CD14-positive monocyte (primary cell): Measurements from ENCODE around the gene RAE1. TPM values are rescaled to one million over a fixed set of nuclear protein-coding genes. Genes with fewer than 3 reads are reported as not detected.

Source experiments
- DNase-seq, 3 donors: peaks; one replicate each; pipeline ENCODE4 v3.0.0-alpha.2; 2011 to 2022
- H2AFZ ChIP-seq: 2 replicates; pipeline ENCODE4 v1.6.0; 2012; ENCODE audit warnings: mild to moderate bottlenecking, low read depth, low read length, inconsistent platforms; ENCODE audit not compliant: insufficient read depth, poor library complexity, severe bottlenecking
- H3K27ac ChIP-seq, 2 donors: 1 replicate in 1 of 2; 2 replicates in 1 of 2; pipeline ENCODE4 v1.5.1; 2012 to 2013; ENCODE audit warnings: low read length in 2 of 2, control low read depth in 1 of 2, inconsistent platforms in 1 of 2, low read depth in 1 of 2, mild to moderate bottlenecking in 1 of 2
- H3K27me3 ChIP-seq, 2 donors: one replicate each; pipeline versions ENCODE4 v1.6.0 to v1.6.1; 2011 to 2013; ENCODE audit warnings: low read length in 2 of 2; ENCODE audit not compliant: control insufficient read depth in 2 of 2, insufficient read depth in 2 of 2
- H3K36me3 ChIP-seq, 2 donors: replicated peaks in 1 of 2; 1 replicate in 1 of 2; 2 replicates in 1 of 2; pipeline versions ENCODE4 v1.5.1 to v1.6.1; 2012 to 2013; ENCODE audit warnings: low read length in 2 of 2, control low read depth in 1 of 2, inconsistent platforms in 1 of 2, mild to moderate bottlenecking in 1 of 2; ENCODE audit not compliant: insufficient read depth in 2 of 2, control insufficient read depth in 1 of 2
- H3K4me1 ChIP-seq, 2 donors: 1 replicate in 1 of 2; 2 replicates in 1 of 2; pipeline versions ENCODE4 v1.5.1 to v1.6.1; 2012 to 2013; ENCODE audit warnings: low read length in 2 of 2, control low read depth in 1 of 2, inconsistent platforms in 1 of 2, mild to moderate bottlenecking in 1 of 2, moderate library complexity in 1 of 2; ENCODE audit not compliant: insufficient read depth in 2 of 2, control insufficient read depth in 1 of 2
- H3K4me2 ChIP-seq: replicated peaks from 2 replicates; pipeline ENCODE3; 2012; ENCODE audit warnings: low read length, moderate library complexity, mild to moderate bottlenecking; ENCODE audit not compliant: poor library complexity, severe bottlenecking; ENCODE audit errors: extremely low read depth
- H3K4me3 ChIP-seq, 3 experiments: fragments of 200-600 bp in 1 of 3; sonication (generic) in 1 of 3; replicated peaks in 1 of 3; 1 replicate in 2 of 3; 2 replicates in 1 of 3; pipeline ENCODE4 v1.5.1; 2011 to 2013; ENCODE audit warnings: low read length in 3 of 3, mild to moderate bottlenecking in 3 of 3, control low read depth in 2 of 3, low read depth in 2 of 3, inconsistent platforms in 1 of 3, moderate library complexity in 1 of 3
- H3K79me2 ChIP-seq: 2 replicates; pipeline ENCODE4 v1.6.0; 2012; ENCODE audit warnings: mild to moderate bottlenecking, control low read depth, inconsistent platforms, low read length, moderate library complexity; ENCODE audit not compliant: insufficient read depth
- H3K9ac ChIP-seq: 2 replicates; pipeline ENCODE4 v1.6.0; 2017; ENCODE audit warnings: low read length, mild to moderate bottlenecking; ENCODE audit not compliant: insufficient read depth, poor library complexity, severe bottlenecking
- H3K9me3 ChIP-seq, 2 donors: replicated peaks in 1 of 2; 1 replicate in 1 of 2; 2 replicates in 1 of 2; pipeline versions ENCODE4 v1.5.1 to v1.6.1; 2012 to 2013; ENCODE audit warnings: low read length in 2 of 2, control low read depth in 1 of 2; ENCODE audit not compliant: control insufficient read depth in 1 of 2, insufficient read depth in 1 of 2
- H4K20me1 ChIP-seq: 2 replicates; pipeline ENCODE4 v1.6.0; 2012; ENCODE audit warnings: mild to moderate bottlenecking, low read length, control low read depth, moderate library complexity; ENCODE audit not compliant: insufficient read depth
- H3K27ac Mint-ChIP-seq, 7 donors: one replicate each; pipeline ENCODE4 v1.8.0; 2020; ENCODE audit warnings: mild to moderate bottlenecking in 7 of 7, mixed read lengths in 7 of 7, moderate library complexity in 6 of 7, inconsistent platforms in 2 of 7
- H3K27me3 Mint-ChIP-seq, 3 donors: one replicate each; pipeline ENCODE4 v1.8.0; 2021 to 2022; ENCODE audit warnings: low read depth in 3 of 3, mild to moderate bottlenecking in 3 of 3, mixed read lengths in 3 of 3, moderate library complexity in 3 of 3, inconsistent platforms in 1 of 3
- H3K36me3 Mint-ChIP-seq, 2 donors: one replicate each; pipeline ENCODE4 v1.8.0; 2020; ENCODE audit warnings: mixed read lengths in 2 of 2, inconsistent platforms in 1 of 2, mild to moderate bottlenecking in 1 of 2
- H3K4me1 Mint-ChIP-seq: one replicate; pipeline ENCODE4 v1.8.0; 2020; ENCODE audit warnings: mild to moderate bottlenecking, mixed read lengths
- H3K4me3 Mint-ChIP-seq, 2 donors: one replicate each; pipeline ENCODE4 v1.8.0; 2020; ENCODE audit warnings: mild to moderate bottlenecking in 2 of 2, mixed read lengths in 2 of 2, moderate library complexity in 1 of 2
- H3K9me3 Mint-ChIP-seq, 7 donors: one replicate each; pipeline ENCODE4 v1.8.0; 2020 to 2022; ENCODE audit warnings: mixed read lengths in 7 of 7, mild to moderate bottlenecking in 6 of 7, moderate library complexity in 6 of 7, inconsistent platforms in 2 of 7
- WGBS: methylation state at CpG from one replicate; pipeline ENCODE4 v1.1.5; 2013; ENCODE audit warnings: missing lambda C conversion rate; ENCODE audit not compliant: insufficient coverage; 5-methylcytosine and 5-hydroxymethylcytosine counted together
- intact Hi-C, 2 donors: fragments of 100-400 bp; cut with micrococcal nuclease; formaldehyde crosslinking; loops; one replicate each; pipeline versions ENCODE4 v1.15.0 to v1.15.1; 2023
- polyA plus RNA-seq, 3 donors: library from polyadenylated mRNA; depleted of rRNA in 1 of 3; unstranded in 2 of 3; stranded (reverse) in 1 of 3; fragments of 300-500 nt in 2 of 3; fragments of >200 nt in 1 of 3; fragmentation: Illumina TruSeq in 2 of 3; gene quantifications; 1 replicate in 2 of 3; 2 replicates in 1 of 3; pipeline ENCODE4 v1.2.3, GENCODE V29; 2012 to 2021
- TF ChIP-seq, protein P1 (sequence below): fragments of 200-600 bp; IDR thresholded peaks from one replicate; pipeline ENCODE4 v1.8.0; 2022; ENCODE audit warnings: antibody characterized with exemption, mild to moderate bottlenecking

Gene RAE1
- polyA plus RNA-seq, 3 donors = 15.8 to 27.5 (median 21.7) TPM

DNA sequence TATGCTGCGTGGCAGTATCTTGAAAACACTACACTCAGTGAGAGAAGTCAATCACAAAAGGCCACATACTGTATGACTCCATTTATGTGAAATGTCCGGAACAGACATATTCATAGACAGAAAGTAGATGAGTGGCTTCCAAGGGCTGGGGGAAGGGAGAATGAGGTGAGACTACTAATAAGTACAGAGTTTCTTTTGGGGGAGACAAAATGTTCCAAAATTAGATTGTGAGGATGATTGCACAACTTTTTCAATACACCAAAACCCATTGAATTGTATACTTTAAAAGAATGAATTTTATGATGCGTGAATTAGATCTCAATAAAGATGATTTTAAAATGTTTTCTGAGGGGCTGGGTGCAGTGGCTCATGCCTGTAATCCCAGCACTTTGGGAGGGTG, 30.7 kb upstream of the RAE1 start:
- H3K9ac ChIP-seq = no peak overlapping the region
- H3K36me3 ChIP-seq = no peaks in the 10 kb centered on the region
- H3K9me3 ChIP-seq = no peaks in the 10 kb centered on the region
- H3K79me2 ChIP-seq = no peaks in the 10 kb centered on the region
- intact Hi-C loops = no loop called here
- H2AFZ ChIP-seq = no peak overlapping the region
- H3K4me3 Mint-ChIP-seq = no peak overlapping the region
- no peaks in the 10 kb centered on the region for H4K20me1 ChIP-seq
- peaks cover 23 to 39% (median 30%) of the 10 kb centered on the region in 3 donors for H3K27me3 Mint-ChIP-seq
- TF ChIP-seq, protein P1, sequence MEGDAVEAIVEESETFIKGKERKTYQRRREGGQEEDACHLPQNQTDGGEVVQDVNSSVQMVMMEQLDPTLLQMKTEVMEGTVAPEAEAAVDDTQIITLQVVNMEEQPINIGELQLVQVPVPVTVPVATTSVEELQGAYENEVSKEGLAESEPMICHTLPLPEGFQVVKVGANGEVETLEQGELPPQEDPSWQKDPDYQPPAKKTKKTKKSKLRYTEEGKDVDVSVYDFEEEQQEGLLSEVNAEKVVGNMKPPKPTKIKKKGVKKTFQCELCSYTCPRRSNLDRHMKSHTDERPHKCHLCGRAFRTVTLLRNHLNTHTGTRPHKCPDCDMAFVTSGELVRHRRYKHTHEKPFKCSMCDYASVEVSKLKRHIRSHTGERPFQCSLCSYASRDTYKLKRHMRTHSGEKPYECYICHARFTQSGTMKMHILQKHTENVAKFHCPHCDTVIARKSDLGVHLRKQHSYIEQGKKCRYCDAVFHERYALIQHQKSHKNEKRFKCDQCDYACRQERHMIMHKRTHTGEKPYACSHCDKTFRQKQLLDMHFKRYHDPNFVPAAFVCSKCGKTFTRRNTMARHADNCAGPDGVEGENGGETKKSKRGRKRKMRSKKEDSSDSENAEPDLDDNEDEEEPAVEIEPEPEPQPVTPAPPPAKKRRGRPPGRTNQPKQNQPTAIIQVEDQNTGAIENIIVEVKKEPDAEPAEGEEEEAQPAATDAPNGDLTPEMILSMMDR = no peak
- H3K36me3 Mint-ChIP-seq = no peaks in the 10 kb centered on the region
- no peak overlapping the region for H3K27ac ChIP-seq
- H3K9me3 Mint-ChIP-seq = peaks cover 0 to 3% (median 0%) of the 10 kb centered on the region in 7 donors
- no CpG with 5 or more reads among the region's 3 CpGs for WGBS
- H3K4me1 Mint-ChIP-seq = no peaks in the 10 kb centered on the region
- H3K27me3 ChIP-seq = peaks cover 2 to 13% of the 10 kb centered on the region in 2 donors
- DNase-seq = no peak
- H3K4me1 ChIP-seq = no peaks in the 10 kb centered on the region
- no peak overlapping the region for H3K4me2 ChIP-seq
- no peak overlapping the region for H3K27ac Mint-ChIP-seq
- no peak overlapping the region for H3K4me3 ChIP-seq

DNA sequence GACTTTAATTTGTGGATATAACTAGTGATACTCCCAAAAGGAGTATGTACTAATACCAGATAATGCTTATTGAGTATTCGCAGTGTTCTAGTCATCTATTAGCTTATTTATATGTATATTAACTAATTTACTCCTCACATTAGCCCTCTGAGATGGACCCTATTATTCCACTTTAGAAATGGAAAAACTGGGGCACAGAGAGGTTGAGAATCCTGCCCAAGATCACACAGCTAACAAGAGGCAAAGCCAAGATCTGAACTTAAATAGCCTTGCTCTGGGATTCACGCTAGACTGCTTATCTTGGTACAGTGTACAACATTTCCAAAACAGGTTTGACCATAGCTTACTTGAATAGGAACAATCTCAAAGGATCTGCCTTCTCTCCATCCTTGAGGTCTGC, 29.9 kb upstream of the RAE1 start:
- TF ChIP-seq, protein P1 = no peak
- Mint-ChIP-seq H3K27ac (no peak overlapping the region), H3K27me3 (peaks cover 21 to 44% (median 34%) of the 10 kb centered on the region in 3 donors), H3K4me3 (no peak overlapping the region), H3K36me3 (no peaks in the 10 kb centered on the region), H3K4me1 (no peaks in the 10 kb centered on the region), H3K9me3 (peaks cover 0 to 5% (median 0%) of the 10 kb centered on the region in 7 donors)
- no peak overlapping the region for H3K4me3 ChIP-seq
- H3K4me2 ChIP-seq = no peak overlapping the region
- no peaks in the 10 kb centered on the region for H3K36me3 ChIP-seq
- no peak for DNase-seq
- H3K9ac ChIP-seq = no peak overlapping the region
- no peak overlapping the region for H3K27ac ChIP-seq
- 100% methylated on average over 1 of the region's 2 CpGs for WGBS
- H3K79me2 ChIP-seq = no peaks in the 10 kb centered on the region
- H3K27me3 ChIP-seq = peaks cover 2 to 16% of the 10 kb centered on the region in 2 donors
- intact Hi-C loops = no loop called here
- H3K9me3 ChIP-seq = no peaks in the 10 kb centered on the region
- H3K4me1 ChIP-seq = no peaks in the 10 kb centered on the region
- no peaks in the 10 kb centered on the region for H4K20me1 ChIP-seq
- no peak overlapping the region for H2AFZ ChIP-seq
